Measurements from ENCODE around the gene CD63. TPM values are rescaled to one million over a fixed set of nuclear protein-coding genes. Genes with fewer than 3 reads are reported as not detected.
A peak's percentile ranks its signal among the peaks of the same experiment; 100 is the strongest.

Gene CD63
- total RNA-seq, 2 experiments from 2014 or later, result 99.6 to 101 TPM

DNA sequence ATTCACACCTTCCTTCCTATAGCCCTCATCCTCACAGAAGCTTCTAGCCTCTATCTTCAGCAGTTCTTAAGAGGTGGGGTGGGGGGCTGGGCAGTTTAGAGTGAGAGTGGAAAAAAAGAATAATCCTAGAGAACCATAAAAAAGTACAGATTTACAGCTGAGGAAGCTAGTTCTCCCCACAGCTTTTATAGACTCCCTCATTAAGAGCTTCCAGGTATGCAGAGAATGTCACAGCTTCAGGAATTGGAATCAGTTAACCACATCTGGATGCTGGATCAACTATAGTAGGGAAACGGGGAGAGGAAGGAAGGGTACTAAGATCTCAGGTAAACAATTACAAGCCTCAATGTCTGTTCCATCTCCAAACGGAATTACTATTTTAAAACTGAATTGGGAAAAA, 26.4 kb upstream of the CD63 start:
- ChIA-PET POLR2A (interaction anchor here (0.7 to 1.7 kb wide), 3 partner anchors 11 to 17 kb away, joined by 3 to 6 read pairs (median 3); no protein-coding TSS in a partner anchor), CTCF (interaction anchor here (0.7 to 8.0 kb wide), 5 partner anchors 12 to 325 kb away, joined by 3 to 66 read pairs (median 4); partner anchors contain the start of gene ERBB3)
- H3K27me3 Mint-ChIP-seq, result no peaks in the 10 kb centered on the region
- TF ChIP-seq, protein P1, sequence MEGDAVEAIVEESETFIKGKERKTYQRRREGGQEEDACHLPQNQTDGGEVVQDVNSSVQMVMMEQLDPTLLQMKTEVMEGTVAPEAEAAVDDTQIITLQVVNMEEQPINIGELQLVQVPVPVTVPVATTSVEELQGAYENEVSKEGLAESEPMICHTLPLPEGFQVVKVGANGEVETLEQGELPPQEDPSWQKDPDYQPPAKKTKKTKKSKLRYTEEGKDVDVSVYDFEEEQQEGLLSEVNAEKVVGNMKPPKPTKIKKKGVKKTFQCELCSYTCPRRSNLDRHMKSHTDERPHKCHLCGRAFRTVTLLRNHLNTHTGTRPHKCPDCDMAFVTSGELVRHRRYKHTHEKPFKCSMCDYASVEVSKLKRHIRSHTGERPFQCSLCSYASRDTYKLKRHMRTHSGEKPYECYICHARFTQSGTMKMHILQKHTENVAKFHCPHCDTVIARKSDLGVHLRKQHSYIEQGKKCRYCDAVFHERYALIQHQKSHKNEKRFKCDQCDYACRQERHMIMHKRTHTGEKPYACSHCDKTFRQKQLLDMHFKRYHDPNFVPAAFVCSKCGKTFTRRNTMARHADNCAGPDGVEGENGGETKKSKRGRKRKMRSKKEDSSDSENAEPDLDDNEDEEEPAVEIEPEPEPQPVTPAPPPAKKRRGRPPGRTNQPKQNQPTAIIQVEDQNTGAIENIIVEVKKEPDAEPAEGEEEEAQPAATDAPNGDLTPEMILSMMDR (IDR thresholded peaks at IDR 0.05), result no peak
- DNase-seq (no peak), ATAC-seq (no peak)
- intact Hi-C loops (cut with micrococcal nuclease), result no loop called here
- H3K9me3 Mint-ChIP-seq, result no peaks in the 10 kb centered on the region
- no peak overlapping the region for H3K4me3 Mint-ChIP-seq
- H3K36me3 Mint-ChIP-seq (ENCODE audit: low read depth), result peaks cover 39% of the 10 kb centered on the region
- peaks cover 7% of the 10 kb centered on the region for H3K4me1 Mint-ChIP-seq (ENCODE audit: low read depth)
- H3K27ac Mint-ChIP-seq, result peak overlapping the region; percentile 68

DNA sequence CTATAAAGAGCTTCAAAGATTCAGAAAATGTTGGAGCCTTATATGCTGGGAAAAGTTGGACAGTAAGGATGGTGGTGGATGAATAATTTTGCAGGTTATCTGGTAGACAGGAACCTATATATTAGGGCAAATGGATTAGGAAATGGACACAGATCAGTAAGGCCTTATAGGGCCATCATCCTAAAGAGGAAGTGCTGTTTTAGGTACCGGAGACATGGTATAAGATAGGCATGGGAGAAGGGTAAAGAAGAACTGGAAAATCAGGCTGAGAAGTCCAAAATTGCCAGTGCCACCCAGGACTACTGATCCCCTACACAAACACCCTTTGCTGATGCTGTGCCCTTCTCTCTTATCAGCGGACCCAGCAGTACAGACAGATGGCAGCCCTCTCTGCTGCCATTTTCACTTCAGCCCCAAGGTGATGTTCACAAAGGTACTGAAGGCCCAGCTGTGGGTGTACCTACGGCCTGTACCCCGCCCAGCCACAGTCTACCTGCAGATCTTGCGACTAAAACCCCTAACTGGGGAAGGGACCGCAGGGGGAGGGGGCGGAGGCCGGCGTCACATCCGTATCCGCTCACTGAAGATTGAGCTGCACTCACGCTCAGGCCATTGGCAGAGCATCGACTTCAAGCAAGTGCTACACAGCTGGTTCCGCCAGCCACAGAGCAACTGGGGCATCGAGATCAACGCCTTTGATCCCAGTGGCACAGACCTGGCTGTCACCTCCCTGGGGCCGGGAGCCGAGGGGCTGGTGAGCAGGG, 19.6 kb upstream of the CD63 start:
- Mint-ChIP-seq H3K36me3 (ENCODE audit: low read depth) (peaks cover 19% of the 10 kb centered on the region), H3K9me3 (no peaks in the 10 kb centered on the region), H3K27me3 (no peaks in the 10 kb centered on the region), H3K4me3 (no peak overlapping the region), H3K27ac (peak overlapping the region; percentile 4), H3K4me1 (ENCODE audit: low read depth) (peaks cover 21% of the 10 kb centered on the region)
- POLR2A ChIA-PET, result interaction anchor here (0.6 to 1.7 kb wide), 11 partner anchors 8 to 296 kb away, joined by 3 to 8 read pairs (median 4); partner anchors contain the start of gene DNAJC14
- TF ChIP-seq, protein P1 (IDR thresholded peaks at IDR 0.05), result no peak
- ATAC-seq, result no peak
- CTCF ChIA-PET, result interaction anchor here (1.0 to 4.3 kb wide), 2 partner anchors 10 to 24 kb away, joined by 3 to 39 read pairs; no protein-coding TSS in a partner anchor
- intact Hi-C loops (cut with micrococcal nuclease), result no loop called here
- no peak for DNase-seq

DNA sequence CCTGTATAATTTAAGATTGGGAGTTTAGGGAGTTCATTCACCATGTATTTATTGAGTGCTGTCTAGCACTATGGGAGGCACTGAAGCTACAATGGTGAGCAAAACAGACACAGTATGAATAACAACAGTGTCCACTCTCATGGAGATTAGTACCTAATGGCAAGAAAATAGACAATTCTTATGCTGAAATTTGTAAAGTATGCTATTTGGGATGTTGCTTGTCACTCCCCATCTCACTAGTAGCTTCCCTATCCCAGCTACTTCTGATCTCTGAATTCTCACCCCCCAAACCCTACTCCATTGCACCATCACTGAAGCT, 18.1 kb upstream of the CD63 start:
- CTCF ChIA-PET, result interaction anchor here (1.0 to 4.3 kb wide), 2 partner anchors 9 to 294 kb away, joined by 3 to 39 read pairs; no protein-coding TSS in a partner anchor
- H3K4me1 Mint-ChIP-seq (ENCODE audit: low read depth), result peaks cover 28% of the 10 kb centered on the region
- no peak overlapping the region for H3K27ac Mint-ChIP-seq
- ATAC-seq, result no peak
- TF ChIP-seq, protein P1 (IDR thresholded peaks at IDR 0.05), result no peak
- no peaks in the 10 kb centered on the region for H3K9me3 Mint-ChIP-seq
- H3K27me3 Mint-ChIP-seq, result no peaks in the 10 kb centered on the region
- POLR2A ChIA-PET, result interaction anchor here (0.9 to 1.7 kb wide), 5 partner anchors 10 to 297 kb away, joined by 3 to 8 read pairs (median 3); no protein-coding TSS in a partner anchor
- no peak overlapping the region for H3K4me3 Mint-ChIP-seq
- peaks cover 11% of the 10 kb centered on the region for H3K36me3 Mint-ChIP-seq (ENCODE audit: low read depth)
- no peak for DNase-seq
- intact Hi-C loops (cut with micrococcal nuclease), result no loop called here

DNA sequence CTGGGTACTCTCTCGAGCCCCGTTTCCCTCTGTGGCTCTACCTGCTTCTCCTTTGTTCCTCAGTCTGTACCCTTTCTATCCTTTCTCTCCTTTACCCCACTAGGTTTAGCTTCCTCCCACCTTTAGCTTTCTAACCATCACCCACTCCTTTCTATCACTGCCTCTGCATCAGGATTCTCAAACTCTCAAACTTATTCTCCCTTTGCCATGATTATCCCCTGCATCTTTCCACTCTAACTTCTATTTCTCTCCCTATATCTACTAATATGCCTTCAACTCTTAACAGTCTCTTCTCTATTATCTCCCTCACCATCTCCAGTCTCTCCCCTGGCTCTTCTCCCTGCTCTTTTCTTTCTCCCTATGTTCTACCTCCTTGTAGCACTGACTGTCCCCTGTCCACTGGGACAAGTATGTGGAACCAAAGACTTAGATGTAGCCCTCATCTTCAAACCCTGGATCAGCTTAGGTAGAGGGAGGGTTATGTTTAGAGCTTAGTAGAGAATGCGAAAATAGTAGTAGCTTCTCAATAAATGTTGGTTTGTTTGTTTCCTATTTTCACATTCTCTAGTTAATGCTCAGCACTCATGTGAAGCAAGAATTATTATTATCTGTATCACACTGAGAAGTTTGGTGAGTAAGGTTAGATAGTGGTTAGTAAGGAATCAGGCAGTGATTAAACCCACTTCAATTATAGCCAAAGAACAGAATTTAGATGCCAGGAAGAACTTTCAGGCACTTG, 17.5 kb upstream of the CD63 start:
- ChIA-PET CTCF (interaction anchor here (0.7 to 4.3 kb wide), 2 partner anchors 8 to 10 kb away, joined by 3 to 39 read pairs; no protein-coding TSS in a partner anchor), POLR2A (interaction anchor here (0.6 to 1.6 kb wide), 5 partner anchors 17 to 186 kb away, joined by 3 to 6 read pairs (median 3); partner anchors contain the start of gene SARNP)
- no peaks in the 10 kb centered on the region for H3K9me3 Mint-ChIP-seq
- ATAC-seq (no peak), DNase-seq (no peak)
- H3K27ac Mint-ChIP-seq, result peak overlapping the region; percentile 23
- peaks cover 10% of the 10 kb centered on the region for H3K36me3 Mint-ChIP-seq (ENCODE audit: low read depth)
- intact Hi-C loops (cut with micrococcal nuclease), result no loop called here
- TF ChIP-seq, protein P1 (IDR thresholded peaks at IDR 0.05), result no peak
- H3K4me1 Mint-ChIP-seq (ENCODE audit: low read depth), result peaks cover 28% of the 10 kb centered on the region
- H3K4me3 Mint-ChIP-seq, result no peak overlapping the region
- no peaks in the 10 kb centered on the region for H3K27me3 Mint-ChIP-seq
